Measurements from ENCODE around the gene TRIP10.
"Not testable (repeated sequence)": the region's sequence is repeated elsewhere in the genome, so short reads cannot be mapped to it uniquely, and the experiment has no call there.

Gene TRIP10

DNA sequence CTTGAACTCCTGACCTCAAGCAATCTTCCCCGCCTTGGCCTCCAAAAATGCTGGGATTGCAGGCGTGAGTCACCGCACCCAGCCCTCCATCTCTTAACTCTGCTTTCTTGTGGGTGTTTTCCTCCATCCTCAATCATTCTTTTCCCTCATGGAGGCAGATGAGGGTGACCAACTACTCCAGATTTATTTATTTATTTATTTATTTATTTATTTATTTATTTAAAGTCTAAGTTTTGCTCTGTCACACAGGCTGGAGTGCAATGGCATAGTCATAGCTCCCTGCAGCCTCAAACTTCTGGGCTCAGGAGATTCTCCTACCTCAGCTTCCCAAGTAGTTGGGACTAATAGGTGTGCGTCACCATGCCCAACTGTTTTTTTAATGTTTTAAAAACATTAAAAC is 47.9 kb downstream of the TRIP10 start:
- in situ Hi-C loops (cut with MboI; ENCODE audit: low sequenced_read_pairs), result no loop called here

DNA sequence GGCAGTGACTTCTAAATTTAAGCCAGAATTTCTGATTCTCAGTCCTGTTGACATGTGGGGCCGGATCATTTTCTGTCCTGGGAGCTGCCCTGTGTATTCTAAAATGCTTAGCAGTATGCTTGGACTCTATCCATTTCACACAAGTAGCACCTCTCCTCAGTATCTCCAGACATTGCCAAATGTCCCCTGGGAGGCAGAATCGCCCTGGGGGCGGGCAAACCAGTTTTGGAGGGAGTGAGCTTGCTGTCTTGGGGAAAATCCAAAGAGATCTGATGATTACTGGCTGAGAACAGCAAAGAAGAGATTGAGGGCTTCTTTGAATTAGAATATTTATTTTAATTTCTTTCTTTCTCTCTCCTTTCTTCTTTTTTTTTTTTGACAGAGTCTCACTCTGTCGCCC is 49.4 kb downstream of the TRIP10 start:
- in situ Hi-C loops (cut with MboI; ENCODE audit: low sequenced_read_pairs), result no loop called here

DNA sequence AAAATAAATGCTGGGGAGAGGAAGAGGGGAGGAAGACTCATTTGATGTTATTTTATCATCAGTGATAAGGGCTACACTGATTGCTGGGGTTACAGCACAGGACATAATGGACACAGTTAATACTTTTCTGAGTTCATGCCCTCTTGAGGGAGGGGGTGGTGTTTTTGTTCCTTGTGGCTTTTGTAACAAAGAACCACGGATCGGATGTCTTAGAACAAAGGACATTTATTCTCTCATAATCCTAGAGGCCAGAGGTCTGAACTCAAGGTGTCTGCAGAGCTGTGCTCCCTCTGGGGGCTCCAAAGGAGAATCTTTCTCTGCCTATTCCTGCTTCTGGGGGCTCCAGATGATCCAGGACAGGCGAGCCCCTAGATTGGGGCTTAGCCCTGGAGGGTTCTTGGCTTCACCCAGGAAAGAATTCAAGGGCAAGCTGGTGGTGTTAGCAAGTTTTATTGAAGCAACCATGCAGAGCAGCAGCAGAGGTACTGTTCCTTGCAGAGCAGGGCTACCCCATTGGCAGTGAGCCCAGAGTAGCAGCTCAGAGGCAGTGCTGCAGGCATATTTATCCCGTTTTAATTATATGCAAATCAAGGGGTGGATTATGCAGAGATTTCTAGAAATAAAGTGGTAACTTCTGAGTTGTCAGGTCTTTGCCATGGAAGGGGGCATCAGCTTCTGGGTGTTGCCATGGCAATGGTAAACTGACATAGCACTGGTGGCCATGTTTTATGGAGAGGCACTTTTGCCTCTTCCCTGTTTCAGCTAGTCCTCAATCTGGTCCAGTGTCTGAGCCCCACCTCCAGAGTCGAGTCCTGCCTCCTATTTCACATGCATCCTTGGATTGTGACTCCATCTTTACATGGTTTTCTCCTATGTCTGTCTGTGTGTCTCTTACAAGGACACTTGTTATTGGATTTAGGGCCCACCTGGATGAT is 51.0 kb downstream of the TRIP10 start:
- in situ Hi-C loops (cut with MboI; ENCODE audit: low sequenced_read_pairs), result no loop called here

DNA sequence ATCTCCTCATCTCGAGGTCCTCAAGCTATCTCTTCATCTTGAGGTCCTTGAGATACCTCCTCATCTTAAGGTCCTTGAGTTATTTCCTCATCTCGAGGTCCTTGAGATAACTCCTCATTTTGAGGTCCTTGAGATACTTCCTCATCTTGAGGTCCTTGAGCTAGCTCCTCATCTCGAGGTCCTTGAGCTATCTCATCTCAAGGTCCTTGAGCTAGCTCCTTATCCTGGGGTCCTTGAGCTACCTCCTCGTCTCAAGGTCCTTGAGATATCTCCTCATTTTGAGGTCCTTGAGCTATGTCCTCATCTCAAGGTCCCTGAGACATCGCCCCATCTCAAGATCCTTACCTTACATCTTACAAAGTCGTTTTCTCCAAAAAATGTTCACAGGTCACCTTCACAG is 51.8 kb downstream of the TRIP10 start:
- in situ Hi-C loops (cut with MboI; ENCODE audit: low sequenced_read_pairs), result no loop called here

DNA sequence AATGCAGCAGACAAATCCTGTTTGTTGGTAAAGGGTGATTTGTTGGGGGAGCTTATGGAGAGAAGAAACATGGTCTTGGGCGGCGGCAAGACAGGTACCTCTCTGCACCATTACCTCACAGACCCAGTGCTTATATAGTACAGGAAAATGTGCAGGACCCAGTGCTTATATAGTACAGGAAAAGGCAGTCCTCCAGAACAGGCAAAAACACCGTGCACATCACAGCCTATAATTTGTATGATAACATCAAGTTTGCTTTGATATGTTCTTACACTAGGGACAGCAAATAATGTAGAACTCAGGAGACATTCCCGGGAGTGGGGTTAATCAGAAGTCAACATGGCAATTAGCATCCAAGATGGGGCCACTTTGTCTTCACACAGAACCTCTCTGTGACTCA is 53.9 kb downstream of the TRIP10 start:
- in situ Hi-C loops (cut with MboI; ENCODE audit: low sequenced_read_pairs), result no loop called here

DNA sequence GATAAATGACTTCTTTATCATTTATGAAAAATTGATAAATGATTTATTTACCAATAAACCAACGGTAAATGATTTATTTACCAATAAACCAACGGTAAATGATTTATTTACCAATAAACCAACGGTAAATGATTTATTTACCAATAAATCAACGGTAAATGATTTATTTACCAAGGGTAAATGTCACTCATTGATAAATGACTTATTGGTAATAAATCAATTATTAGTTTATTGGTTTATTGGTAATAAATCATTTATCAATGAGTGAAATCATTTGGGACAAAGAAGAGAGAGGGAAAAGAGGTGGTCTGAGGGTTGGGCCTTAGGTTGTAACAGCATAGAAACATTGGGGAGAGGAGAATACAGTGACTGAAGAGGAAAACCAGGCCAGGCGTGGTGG is 54.5 kb downstream of the TRIP10 start:
- in situ Hi-C loops (cut with MboI; ENCODE audit: low sequenced_read_pairs), result no loop called here

DNA sequence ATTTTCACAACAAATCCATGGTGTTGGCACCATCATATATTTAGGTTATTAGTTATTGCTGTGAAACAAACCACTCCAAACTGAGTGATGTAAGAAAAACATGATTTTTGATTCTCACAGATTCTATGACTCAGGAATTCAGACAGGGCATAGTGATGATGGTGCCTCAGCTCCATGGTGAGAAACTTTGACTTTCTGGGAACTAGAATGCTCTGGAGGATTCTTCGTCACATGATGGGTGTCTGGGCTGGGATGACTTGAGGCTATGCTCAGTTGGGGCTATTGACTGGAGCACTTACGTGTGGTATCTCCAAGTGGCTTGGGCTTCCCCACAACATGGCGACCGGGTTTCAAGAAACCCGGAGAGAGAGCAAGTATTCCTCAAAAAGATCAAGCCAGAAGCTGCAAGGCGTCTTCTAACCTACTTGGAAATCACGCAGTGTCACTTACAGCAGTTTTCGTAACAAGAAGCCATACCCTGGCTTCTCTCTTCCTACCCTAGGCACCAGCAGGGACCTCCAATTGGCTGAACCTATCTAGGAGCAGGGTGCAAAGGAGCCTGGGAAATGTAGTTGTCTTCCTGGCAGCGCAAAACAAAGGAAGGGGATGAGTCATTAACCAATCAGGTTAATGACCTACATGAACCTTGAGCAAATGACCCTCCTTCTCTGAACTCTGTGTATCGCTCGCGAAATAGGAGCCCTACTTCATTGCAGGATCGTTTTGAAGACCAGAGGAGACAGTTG is 55.4 kb downstream of the TRIP10 start:
- in situ Hi-C loops (cut with MboI; ENCODE audit: low sequenced_read_pairs), result no loop called here

DNA sequence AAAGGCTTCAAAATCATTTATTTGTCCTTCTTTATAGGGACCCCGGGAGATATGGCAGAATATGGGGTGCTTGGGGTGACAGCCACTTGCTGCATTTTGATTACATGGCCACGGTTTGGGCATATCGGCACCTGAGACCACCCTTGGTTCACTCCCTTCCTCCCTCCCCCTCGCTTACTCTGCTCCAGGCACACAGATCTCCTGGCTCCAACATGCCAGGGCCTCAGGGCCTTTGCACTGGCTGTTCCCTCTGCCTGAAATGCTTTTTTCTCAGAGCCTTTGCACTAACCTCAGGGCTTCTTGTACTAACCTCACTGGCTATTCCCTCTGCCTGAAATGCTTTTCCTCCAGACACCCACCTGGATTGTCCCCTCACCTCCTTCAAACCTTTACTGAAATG is 56.8 kb downstream of the TRIP10 start:
- in situ Hi-C loops (cut with MboI; ENCODE audit: low sequenced_read_pairs), result no loop called here

DNA sequence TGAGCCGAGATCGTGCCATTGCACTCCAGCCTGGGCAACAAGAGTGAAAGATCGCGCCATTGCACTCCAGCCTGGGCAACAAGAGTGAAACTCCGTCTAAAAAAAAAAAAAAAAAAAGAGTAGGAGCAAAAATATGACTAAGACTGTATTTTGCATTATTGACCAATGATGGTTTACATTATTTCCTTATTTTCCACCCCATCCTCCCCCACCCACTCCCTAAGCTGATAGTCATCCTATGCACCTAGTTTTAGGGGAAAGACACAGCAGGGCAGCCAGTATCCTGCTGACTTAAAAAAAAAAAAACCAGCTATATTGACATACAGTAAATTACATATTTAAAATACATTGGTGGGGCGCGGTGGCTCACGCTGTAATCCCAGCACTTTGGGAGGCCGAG is 58.2 kb downstream of the TRIP10 start:
- in situ Hi-C loops (cut with MboI; ENCODE audit: low sequenced_read_pairs), result no loop called here

DNA sequence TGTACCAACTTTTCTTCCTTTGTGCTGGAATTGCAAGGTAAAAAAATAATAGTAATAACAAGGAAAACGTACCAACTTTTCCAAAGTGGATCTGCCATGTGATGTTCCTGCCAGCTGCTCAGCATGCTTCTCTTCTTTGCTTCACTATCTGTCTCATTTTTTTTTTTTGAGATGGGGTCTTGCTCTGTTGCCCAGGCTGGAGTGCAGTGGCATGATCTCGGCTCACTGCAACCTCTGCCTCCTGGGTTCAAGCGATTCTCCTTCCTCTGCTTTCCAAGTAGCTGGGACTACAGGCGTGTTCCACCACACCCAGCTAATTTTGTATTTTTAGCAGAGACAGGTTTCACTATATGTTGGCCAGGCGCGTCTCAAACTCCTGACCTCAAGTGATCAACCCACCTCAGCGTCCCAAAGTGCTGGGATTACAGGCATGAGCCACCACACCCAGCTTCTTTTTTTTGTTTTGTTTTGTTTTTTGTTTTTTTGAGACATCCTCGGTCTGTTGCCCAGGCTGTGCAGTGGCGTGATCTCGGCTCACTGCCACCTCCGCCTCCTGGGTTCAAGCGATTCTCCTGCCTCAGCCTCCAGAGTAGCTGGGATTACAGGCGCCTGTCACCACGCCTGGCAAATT is 60.8 kb downstream of the TRIP10 start:
- in situ Hi-C loops (cut with MboI; ENCODE audit: low sequenced_read_pairs), result not testable (repeated sequence)

DNA sequence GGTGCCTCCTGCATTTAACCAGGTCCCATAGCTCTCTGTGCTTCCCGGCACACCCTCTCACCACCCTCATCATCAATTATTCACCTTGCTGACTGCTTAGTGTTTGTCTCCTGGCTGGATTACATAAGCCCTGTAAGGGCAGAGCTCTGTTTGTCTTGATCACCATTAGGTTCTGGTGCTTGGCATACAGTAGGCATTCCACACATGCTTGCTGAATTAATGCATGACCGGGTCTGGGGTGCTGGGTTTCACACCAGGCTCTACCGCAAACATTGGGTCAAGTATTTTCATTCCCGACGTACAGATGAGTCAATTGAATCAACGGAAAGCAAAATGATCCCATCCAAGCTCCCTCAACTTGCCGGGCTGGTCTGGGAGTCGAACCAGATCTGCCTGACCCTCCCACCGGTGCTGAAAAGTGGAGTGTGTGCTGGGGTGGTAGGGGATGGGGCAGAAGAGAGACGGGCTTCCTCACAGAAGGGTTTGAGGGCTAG is 61.6 kb downstream of the TRIP10 start:
- in situ Hi-C loops (cut with MboI; ENCODE audit: low sequenced_read_pairs), result no loop called here
